ENCODE results near the gene EFS.

DNA sequence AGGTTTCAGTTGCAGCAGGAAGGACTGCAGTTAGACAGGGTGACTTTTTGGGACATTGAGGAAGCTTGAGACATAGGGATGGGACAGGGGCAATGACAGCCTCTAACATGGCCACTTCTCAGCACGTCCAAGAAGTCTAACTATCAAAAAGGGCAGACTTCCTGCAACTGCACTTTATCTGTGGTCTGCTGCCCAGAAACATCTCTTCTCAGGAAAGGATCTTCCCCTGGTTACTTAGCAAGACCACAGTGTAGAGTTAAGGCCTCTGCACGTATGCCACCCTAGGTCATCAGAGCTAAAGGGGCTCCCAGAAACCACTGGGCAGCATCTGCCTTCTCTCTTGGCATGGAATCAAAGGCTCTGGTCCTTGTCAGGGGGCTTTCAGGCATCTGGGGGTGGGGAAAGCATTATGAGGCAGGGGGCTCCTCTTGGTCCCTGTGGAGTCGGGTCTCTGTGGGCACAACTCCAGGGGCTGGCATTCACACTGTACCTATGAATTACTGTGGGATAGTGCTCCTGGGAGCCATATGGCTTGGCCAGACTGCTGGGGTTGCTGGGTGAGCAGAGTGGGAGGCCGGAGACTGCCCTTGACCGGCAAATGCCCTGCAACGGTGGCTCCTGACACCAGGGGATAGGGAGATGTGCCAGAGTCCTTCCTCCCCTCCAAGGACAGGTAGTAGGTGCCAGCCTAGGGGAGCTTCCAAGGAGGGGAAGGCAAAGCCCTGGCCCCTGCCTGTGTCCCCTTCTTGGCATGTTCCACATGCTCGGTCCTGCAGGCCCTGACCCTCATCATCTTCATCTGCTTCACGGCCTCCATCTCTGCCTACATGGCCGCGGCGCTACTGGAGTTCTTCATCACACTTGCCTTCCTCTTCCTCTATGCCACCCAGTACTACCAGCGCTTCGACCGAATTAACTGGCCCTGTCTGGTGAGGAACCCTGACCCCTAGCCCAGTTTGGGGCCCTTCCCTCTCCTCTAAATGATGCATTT is 12.9 kb upstream of the EFS start:
- TF ChIP-seq, protein P1, sequence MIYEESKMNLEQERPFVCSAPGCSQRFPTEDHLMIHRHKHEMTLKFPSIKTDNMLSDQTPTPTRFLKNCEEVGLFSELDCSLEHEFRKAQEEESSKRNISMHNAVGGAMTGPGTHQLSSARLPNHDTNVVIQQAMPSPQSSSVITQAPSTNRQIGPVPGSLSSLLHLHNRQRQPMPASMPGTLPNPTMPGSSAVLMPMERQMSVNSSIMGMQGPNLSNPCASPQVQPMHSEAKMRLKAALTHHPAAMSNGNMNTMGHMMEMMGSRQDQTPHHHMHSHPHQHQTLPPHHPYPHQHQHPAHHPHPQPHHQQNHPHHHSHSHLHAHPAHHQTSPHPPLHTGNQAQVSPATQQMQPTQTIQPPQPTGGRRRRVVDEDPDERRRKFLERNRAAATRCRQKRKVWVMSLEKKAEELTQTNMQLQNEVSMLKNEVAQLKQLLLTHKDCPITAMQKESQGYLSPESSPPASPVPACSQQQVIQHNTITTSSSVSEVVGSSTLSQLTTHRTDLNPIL (CRISPR knock-in tag; IDR thresholded peaks at IDR 0.05; ENCODE audit: low read depth): no peak
- TF ChIP-seq ZNF8 (CRISPR knock-in tag; IDR thresholded peaks at IDR 0.05) (no peak), ZFP3 (CRISPR knock-in tag; IDR thresholded peaks at IDR 0.05) (no peak), RARB (CRISPR knock-in tag; IDR thresholded peaks at IDR 0.05) (no peak), ZNF70 (CRISPR knock-in tag; IDR thresholded peaks at IDR 0.05) (no peak), ISL1 (CRISPR knock-in tag; IDR thresholded peaks at IDR 0.05) (no peak), ARNTL (CRISPR knock-in tag; IDR thresholded peaks at IDR 0.05; ENCODE audit: borderline replicate concordance, low read depth) (no peak)
- TF ChIP-seq, protein P2, sequence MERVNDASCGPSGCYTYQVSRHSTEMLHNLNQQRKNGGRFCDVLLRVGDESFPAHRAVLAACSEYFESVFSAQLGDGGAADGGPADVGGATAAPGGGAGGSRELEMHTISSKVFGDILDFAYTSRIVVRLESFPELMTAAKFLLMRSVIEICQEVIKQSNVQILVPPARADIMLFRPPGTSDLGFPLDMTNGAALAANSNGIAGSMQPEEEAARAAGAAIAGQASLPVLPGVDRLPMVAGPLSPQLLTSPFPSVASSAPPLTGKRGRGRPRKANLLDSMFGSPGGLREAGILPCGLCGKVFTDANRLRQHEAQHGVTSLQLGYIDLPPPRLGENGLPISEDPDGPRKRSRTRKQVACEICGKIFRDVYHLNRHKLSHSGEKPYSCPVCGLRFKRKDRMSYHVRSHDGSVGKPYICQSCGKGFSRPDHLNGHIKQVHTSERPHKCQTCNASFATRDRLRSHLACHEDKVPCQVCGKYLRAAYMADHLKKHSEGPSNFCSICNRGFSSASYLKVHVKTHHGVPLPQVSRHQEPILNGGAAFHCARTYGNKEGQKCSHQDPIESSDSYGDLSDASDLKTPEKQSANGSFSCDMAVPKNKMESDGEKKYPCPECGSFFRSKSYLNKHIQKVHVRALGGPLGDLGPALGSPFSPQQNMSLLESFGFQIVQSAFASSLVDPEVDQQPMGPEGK (CRISPR knock-in tag; IDR thresholded peaks at IDR 0.05; ENCODE audit: borderline replicate concordance): no peak
